ENCODE results near the gene KRT73. TPM values are rescaled to one million over a fixed set of nuclear protein-coding genes. Genes with fewer than 3 reads are reported as not detected.

The KRT73 gene
- total and polyA plus RNA-seq, 2 experiments from 2014 or later: not detected

- Histone ChIP-seq H2AFZ (no peak overlapping the region), H3K36me3 (ENCODE audit: insufficient read depth) (no peaks in the 10 kb centered on the region), H3K4me1 (ENCODE audit: insufficient read depth) (no peaks in the 10 kb centered on the region), H4K20me1 (replicated peaks; ENCODE audit: insufficient read depth) (no peaks in the 10 kb centered on the region), H3K4me3 (no peak overlapping the region), H3F3A (replicated peaks; ENCODE audit: low read depth) (no peaks in the 10 kb centered on the region), H3K4me2 (no peak overlapping the region), H3K79me2 (replicated peaks; ENCODE audit: insufficient read depth) (no peaks in the 10 kb centered on the region), H3K27ac (ENCODE audit: low read depth) (no peak overlapping the region), H3K27me3 (ENCODE audit: insufficient read depth) (no peaks in the 10 kb centered on the region), H3K9me2 (ENCODE audit: insufficient read depth) (no peaks in the 10 kb centered on the region)
- Mint-ChIP-seq H3K36me3 (ENCODE audit: low read depth) (no peaks in the 10 kb centered on the region), H3K9me3 (no peaks in the 10 kb centered on the region), H3K4me1 (no peaks in the 10 kb centered on the region; the same call in 2 of the 3 replicates), H3K27me3 (ENCODE audit: insufficient read depth, low read depth, poor library complexity) (no peaks in the 10 kb centered on the region), H3K27ac (no peak overlapping the region), H3K4me3 (no peak overlapping the region)
- TF ChIP-seq POLR2AphosphoS5 (IDR thresholded peaks at IDR 0.05; ENCODE audit: low read depth) (no peak), CREB1 (CRISPR knock-in tag; IDR thresholded peaks at IDR 0.05; ENCODE audit: low read depth) (no peak), EZH2 (IDR thresholded peaks at IDR 0.05; ENCODE audit: low read depth, unreplicated experiment) (no peak), STAT1 (IDR thresholded peaks at IDR 0.05; ENCODE audit: unreplicated experiment) (no peak), ZNF331 (CRISPR knock-in tag; IDR thresholded peaks at IDR 0.05; ENCODE audit: low read depth) (no peak), JUNB (IDR thresholded peaks at IDR 0.05; ENCODE audit: unreplicated experiment) (no peak), EZH2phosphoT487 (IDR thresholded peaks at IDR 0.05; ENCODE audit: unreplicated experiment) (no peak), ZNF462 (CRISPR knock-in tag; IDR thresholded peaks at IDR 0.05) (no peak), NANOG (IDR thresholded peaks at IDR 0.05; ENCODE audit: borderline replicate concordance) (no peak), ETS1 (IDR thresholded peaks at IDR 0.05) (no peak), ZNF114 (CRISPR knock-in tag; IDR thresholded peaks at IDR 0.05) (no peak)
- TF ChIP-seq, protein P1, sequence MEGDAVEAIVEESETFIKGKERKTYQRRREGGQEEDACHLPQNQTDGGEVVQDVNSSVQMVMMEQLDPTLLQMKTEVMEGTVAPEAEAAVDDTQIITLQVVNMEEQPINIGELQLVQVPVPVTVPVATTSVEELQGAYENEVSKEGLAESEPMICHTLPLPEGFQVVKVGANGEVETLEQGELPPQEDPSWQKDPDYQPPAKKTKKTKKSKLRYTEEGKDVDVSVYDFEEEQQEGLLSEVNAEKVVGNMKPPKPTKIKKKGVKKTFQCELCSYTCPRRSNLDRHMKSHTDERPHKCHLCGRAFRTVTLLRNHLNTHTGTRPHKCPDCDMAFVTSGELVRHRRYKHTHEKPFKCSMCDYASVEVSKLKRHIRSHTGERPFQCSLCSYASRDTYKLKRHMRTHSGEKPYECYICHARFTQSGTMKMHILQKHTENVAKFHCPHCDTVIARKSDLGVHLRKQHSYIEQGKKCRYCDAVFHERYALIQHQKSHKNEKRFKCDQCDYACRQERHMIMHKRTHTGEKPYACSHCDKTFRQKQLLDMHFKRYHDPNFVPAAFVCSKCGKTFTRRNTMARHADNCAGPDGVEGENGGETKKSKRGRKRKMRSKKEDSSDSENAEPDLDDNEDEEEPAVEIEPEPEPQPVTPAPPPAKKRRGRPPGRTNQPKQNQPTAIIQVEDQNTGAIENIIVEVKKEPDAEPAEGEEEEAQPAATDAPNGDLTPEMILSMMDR (conservative IDR thresholded peaks at IDR 0.05; ENCODE audit: low read depth in 2 of 2): no peak
- TF ChIP-seq, protein P2, sequence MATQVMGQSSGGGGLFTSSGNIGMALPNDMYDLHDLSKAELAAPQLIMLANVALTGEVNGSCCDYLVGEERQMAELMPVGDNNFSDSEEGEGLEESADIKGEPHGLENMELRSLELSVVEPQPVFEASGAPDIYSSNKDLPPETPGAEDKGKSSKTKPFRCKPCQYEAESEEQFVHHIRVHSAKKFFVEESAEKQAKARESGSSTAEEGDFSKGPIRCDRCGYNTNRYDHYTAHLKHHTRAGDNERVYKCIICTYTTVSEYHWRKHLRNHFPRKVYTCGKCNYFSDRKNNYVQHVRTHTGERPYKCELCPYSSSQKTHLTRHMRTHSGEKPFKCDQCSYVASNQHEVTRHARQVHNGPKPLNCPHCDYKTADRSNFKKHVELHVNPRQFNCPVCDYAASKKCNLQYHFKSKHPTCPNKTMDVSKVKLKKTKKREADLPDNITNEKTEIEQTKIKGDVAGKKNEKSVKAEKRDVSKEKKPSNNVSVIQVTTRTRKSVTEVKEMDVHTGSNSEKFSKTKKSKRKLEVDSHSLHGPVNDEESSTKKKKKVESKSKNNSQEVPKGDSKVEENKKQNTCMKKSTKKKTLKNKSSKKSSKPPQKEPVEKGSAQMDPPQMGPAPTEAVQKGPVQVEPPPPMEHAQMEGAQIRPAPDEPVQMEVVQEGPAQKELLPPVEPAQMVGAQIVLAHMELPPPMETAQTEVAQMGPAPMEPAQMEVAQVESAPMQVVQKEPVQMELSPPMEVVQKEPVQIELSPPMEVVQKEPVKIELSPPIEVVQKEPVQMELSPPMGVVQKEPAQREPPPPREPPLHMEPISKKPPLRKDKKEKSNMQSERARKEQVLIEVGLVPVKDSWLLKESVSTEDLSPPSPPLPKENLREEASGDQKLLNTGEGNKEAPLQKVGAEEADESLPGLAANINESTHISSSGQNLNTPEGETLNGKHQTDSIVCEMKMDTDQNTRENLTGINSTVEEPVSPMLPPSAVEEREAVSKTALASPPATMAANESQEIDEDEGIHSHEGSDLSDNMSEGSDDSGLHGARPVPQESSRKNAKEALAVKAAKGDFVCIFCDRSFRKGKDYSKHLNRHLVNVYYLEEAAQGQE (IDR thresholded peaks at IDR 0.05; ENCODE audit: unreplicated experiment): no peak
- ATAC-seq: no peak
- DNase-seq (ENCODE audit: low spot score): no peak
Measured at GRCh38 chr12:52661668-52662067, 43.3 kb upstream of the KRT73 start.

Data from GM23338 (cell line).